Neural progenitor cell (in vitro differentiated cells): ENCODE data around the gene LARGE1. TPM values are rescaled to one million over a fixed set of nuclear protein-coding genes. Genes with fewer than 3 reads are reported as not detected.

Experiments used
- DNase-seq: peaks from one replicate; pipeline ENCODE4 v3.0.0-alpha.2; 2016; ENCODE audit warnings: low spot score
- H2AFZ ChIP-seq: fragments of 200-600 bp; sonication (generic); replicated peaks from 2 replicates; pipeline ENCODE4 v1.6.1; 2016; ENCODE audit warnings: antibody characterized with exemption
- H3F3A ChIP-seq: fragments of 200-600 bp; sonication (generic); 2 replicates; pipeline ENCODE4 v1.6.1; 2016; ENCODE audit warnings: antibody characterized with exemption, low read depth
- H3K27ac ChIP-seq: fragments of 200-600 bp; sonication (generic); 2 replicates; pipeline ENCODE4 v1.5.1; 2016; ENCODE audit warnings: mild to moderate bottlenecking
- H3K27me3 ChIP-seq: fragments of 200-600 bp; sonication (generic); 2 replicates; pipeline ENCODE4 v1.6.1; 2016; ENCODE audit warnings: mild to moderate bottlenecking, moderate library complexity
- H3K36me3 ChIP-seq: fragments of 200-600 bp; sonication (generic); 2 replicates; pipeline ENCODE4 v1.5.1; 2016
- H3K4me1 ChIP-seq: fragments of 200-600 bp; sonication (generic); 2 replicates; pipeline ENCODE4 v1.6.1; 2016; ENCODE audit warnings: mixed run types
- H3K4me2 ChIP-seq: fragments of 200-600 bp; sonication (generic); 2 replicates; pipeline ENCODE4 v1.6.1; 2016
- H3K4me3 ChIP-seq: fragments of 200-600 bp; sonication (generic); 2 replicates; pipeline ENCODE4 v1.5.1; 2016
- H3K79me2 ChIP-seq: fragments of 200-600 bp; sonication (generic); 2 replicates; pipeline ENCODE4 v1.6.1; 2016; ENCODE audit warnings: low read depth
- H3K9ac ChIP-seq: fragments of 200-600 bp; sonication (generic); 2 replicates; pipeline ENCODE4 v1.6.1; 2016
- H3K9me3 ChIP-seq: fragments of 200-600 bp; sonication (generic); 2 replicates; pipeline ENCODE4 v1.5.1; 2016; ENCODE audit warnings: low read depth
- H4K20me1 ChIP-seq: fragments of 200-600 bp; sonication (generic); 2 replicates; pipeline ENCODE4 v1.6.1; 2016; ENCODE audit warnings: low read depth
- H3K27ac Mint-ChIP-seq: 3 replicates; pipeline ENCODE4 v1.8.0; 2021; ENCODE audit warnings: mixed read lengths
- H3K27me3 Mint-ChIP-seq: 2 replicates; pipeline ENCODE4 v1.8.0; 2022; ENCODE audit warnings: low read depth, mild to moderate bottlenecking, inconsistent platforms, moderate library complexity, mixed read lengths; ENCODE audit not compliant: insufficient read depth
- H3K36me3 Mint-ChIP-seq: 3 replicates; pipeline ENCODE4 v1.8.0; 2021; ENCODE audit warnings: mixed read lengths
- H3K4me1 Mint-ChIP-seq: 3 replicates; pipeline ENCODE4 v1.8.0; 2021; ENCODE audit warnings: mixed read lengths
- H3K4me3 Mint-ChIP-seq: 3 replicates; pipeline ENCODE4 v1.8.0; 2021; ENCODE audit warnings: mild to moderate bottlenecking, moderate library complexity, mixed read lengths
- H3K9me3 Mint-ChIP-seq: 3 replicates; pipeline ENCODE4 v1.8.0; 2020; ENCODE audit warnings: mixed read lengths
- CTCF ChIP-seq: fragments of 200-600 bp; sonication (generic); IDR thresholded peaks from 2 replicates; pipeline ENCODE4 v1.5.1; 2017; ENCODE audit warnings: antibody characterized with exemption, mild to moderate bottlenecking
- EZH2 ChIP-seq: fragments of 200-600 bp; sonication (generic); IDR thresholded peaks from 2 replicates; pipeline ENCODE4 v1.6.1; 2017; ENCODE audit warnings: antibody characterized with exemption, mild to moderate bottlenecking, moderate library complexity
- EZH2phosphoT487 ChIP-seq: fragments of 200-600 bp; sonication (generic); IDR thresholded peaks from 2 replicates; pipeline ENCODE4 v1.6.1; 2017; ENCODE audit warnings: antibody characterized with exemption
- total RNA-seq: library from RNA; depleted of rRNA; stranded (reverse); fragments of >200 nt; gene quantifications from 2 replicates; pipeline ENCODE4 v1.2.3, GENCODE V29; 2015; ENCODE audit warnings: low replicate concordance

LARGE1 gene
- total RNA-seq, 1 donor from 2014 or later: 24.9 TPM

- Histone ChIP-seq H3K4me1 (peaks cover 10% of the 10 kb centered on the region), H4K20me1 (no peaks in the 10 kb centered on the region), H3K9me3 (no peaks in the 10 kb centered on the region), H3K27me3 (no peaks in the 10 kb centered on the region), H3K4me3 (no peak overlapping the region), H3K36me3 (no peaks in the 10 kb centered on the region), H3F3A (no peaks in the 10 kb centered on the region), H3K4me2 (no peak overlapping the region), H3K9ac (no peak overlapping the region), H3K79me2 (peaks cover 8% of the 10 kb centered on the region), H2AFZ (no peak overlapping the region), H3K27ac (no peak overlapping the region)
- no peaks in the 10 kb centered on the region for H3K27me3 Mint-ChIP-seq
- peaks cover 13% of the 10 kb centered on the region for H3K9me3 Mint-ChIP-seq
- H3K4me1 Mint-ChIP-seq: peaks cover 32% of the 10 kb centered on the region
- peak overlapping the region; percentile 39 for H3K27ac Mint-ChIP-seq
- no peak for DNase-seq
- peaks cover 36% of the 10 kb centered on the region for H3K36me3 Mint-ChIP-seq
- TF ChIP-seq EZH2 (no peak), CTCF (no peak), EZH2phosphoT487 (no peak)
- no peak overlapping the region for H3K4me3 Mint-ChIP-seq
Observed at GRCh38 chr22:33652615-33653014, 267.7 kb downstream of the LARGE1 start.

GRCh38 chr22:33650244-33650643 lies 270.0 kb downstream of the LARGE1 start:
- no peak for DNase-seq
- Histone ChIP-seq H2AFZ (no peak overlapping the region), H3K4me3 (no peak overlapping the region), H3K27me3 (no peaks in the 10 kb centered on the region), H3K79me2 (no peaks in the 10 kb centered on the region), H3K36me3 (no peaks in the 10 kb centered on the region), H4K20me1 (no peaks in the 10 kb centered on the region), H3K4me2 (no peak overlapping the region), H3K27ac (no peak overlapping the region), H3K9ac (no peak overlapping the region), H3K4me1 (peaks cover 10% of the 10 kb centered on the region), H3K9me3 (no peaks in the 10 kb centered on the region), H3F3A (no peaks in the 10 kb centered on the region)
- no peak for TF ChIP-seq EZH2
- no peak for TF ChIP-seq EZH2phosphoT487
- no peak for TF ChIP-seq CTCF
- H3K9me3 Mint-ChIP-seq: peaks cover 19% of the 10 kb centered on the region
- no peak overlapping the region for H3K4me3 Mint-ChIP-seq
- H3K27ac Mint-ChIP-seq: no peak overlapping the region
- peaks cover 43% of the 10 kb centered on the region for H3K36me3 Mint-ChIP-seq
- no peaks in the 10 kb centered on the region for H3K27me3 Mint-ChIP-seq
- H3K4me1 Mint-ChIP-seq: peaks cover 29% of the 10 kb centered on the region

- no peaks in the 10 kb centered on the region for H3K79me2 ChIP-seq
Observed at GRCh38 chr22:33648478-33648877, 271.8 kb downstream of the LARGE1 start.

More at GRCh38 chr22:33648478-33648877, 271.8 kb downstream of the LARGE1 start:
- no peak overlapping the region for H3K9ac ChIP-seq
- H4K20me1 ChIP-seq: no peaks in the 10 kb centered on the region
- H3K36me3 Mint-ChIP-seq: peaks cover 51% of the 10 kb centered on the region
- no peak overlapping the region for H3K4me3 Mint-ChIP-seq
- H3K9me3 ChIP-seq: no peaks in the 10 kb centered on the region
- H3K4me3 ChIP-seq: no peak overlapping the region
- no peaks in the 10 kb centered on the region for H3K36me3 ChIP-seq
- TF ChIP-seq EZH2phosphoT487 (no peak), CTCF (no peak), EZH2 (no peak)
- no peak overlapping the region for H3K27ac ChIP-seq
- H3K27me3 Mint-ChIP-seq: no peaks in the 10 kb centered on the region
- no peak overlapping the region for H3K4me2 ChIP-seq
- no peaks in the 10 kb centered on the region for H3K4me1 ChIP-seq
- H3K27ac Mint-ChIP-seq: no peak overlapping the region
- no peaks in the 10 kb centered on the region for H3F3A ChIP-seq
- H3K27me3 ChIP-seq: no peaks in the 10 kb centered on the region
- peaks cover 19% of the 10 kb centered on the region for H3K4me1 Mint-ChIP-seq
- DNase-seq: no peak
- H3K9me3 Mint-ChIP-seq: peaks cover 36% of the 10 kb centered on the region
- H2AFZ ChIP-seq: no peak overlapping the region
